GF-D8 (cell line): ENCODE data around the gene CDC27.
"Not testable (repeated sequence)": the region's sequence is repeated elsewhere in the genome, so short reads cannot be mapped to it uniquely, and the experiment has no call there.

ENCODE experiments used
- DNase-seq: peaks from one replicate; lab custom pipeline; 2025; lab: John Stamatoyannopoulos, UW

Gene CDC27

DNA sequence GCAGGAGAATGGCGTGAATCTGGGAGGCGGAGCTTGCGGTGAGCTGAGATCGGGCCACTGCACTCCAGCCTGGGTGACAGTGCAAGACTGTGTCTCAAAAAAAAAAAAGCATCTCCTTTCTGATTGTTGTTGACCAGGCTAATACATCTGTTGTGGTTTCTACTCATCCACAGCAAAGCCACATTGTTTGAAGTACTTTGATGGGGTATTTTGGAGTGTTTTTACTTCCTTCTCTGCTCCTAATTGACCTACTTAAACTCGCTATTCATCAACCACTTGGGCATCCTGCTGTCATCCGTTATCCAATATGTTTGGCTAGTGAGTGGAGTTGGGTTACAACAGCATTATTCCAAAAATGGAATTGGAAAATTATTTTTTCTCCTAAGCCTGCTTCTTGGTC lies 3.5 kb upstream of the CDC27 start:
- DNase-seq: no peak

DNA sequence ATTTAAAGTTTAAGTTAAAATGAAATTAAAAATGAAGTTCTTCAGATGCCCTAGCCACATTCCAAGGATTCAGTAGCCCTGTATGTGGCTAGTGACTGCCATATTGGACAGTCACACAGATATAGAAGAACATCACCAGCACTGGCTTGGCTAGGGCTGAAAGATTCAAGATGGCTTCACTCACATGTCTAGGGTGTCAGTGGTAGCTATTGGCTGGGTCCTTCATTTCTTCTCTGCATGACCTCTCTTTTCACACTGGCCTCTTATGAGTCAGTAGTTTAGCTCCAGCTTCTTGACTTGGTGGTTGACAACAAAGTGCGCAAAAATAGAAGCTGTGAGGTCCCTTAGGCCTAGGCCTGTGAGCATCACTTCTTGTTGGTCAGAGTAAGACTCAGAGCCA lies 1.7 kb upstream of the CDC27 start:
- DNase-seq: no peak

DNA sequence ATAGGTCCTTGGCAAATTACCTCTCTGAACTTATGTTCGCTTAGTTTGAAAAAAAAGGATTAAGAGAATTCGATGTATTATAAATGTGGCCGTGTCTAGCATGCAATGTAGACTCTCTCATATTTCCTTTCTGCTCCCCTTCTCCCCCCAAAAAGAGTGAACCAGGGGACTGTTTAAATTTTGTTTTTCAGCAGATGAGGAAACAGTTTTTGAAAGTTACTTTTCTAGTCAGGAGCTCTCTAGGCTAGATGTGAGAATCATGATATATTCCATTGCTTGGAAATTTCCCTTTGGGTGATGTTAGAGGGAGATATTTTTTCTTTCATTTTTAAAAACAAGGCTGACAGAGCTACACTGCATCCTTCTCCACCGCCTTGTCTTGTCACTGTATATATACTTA lies 1.1 kb upstream of the CDC27 start:
- DNase-seq: no peak

DNA sequence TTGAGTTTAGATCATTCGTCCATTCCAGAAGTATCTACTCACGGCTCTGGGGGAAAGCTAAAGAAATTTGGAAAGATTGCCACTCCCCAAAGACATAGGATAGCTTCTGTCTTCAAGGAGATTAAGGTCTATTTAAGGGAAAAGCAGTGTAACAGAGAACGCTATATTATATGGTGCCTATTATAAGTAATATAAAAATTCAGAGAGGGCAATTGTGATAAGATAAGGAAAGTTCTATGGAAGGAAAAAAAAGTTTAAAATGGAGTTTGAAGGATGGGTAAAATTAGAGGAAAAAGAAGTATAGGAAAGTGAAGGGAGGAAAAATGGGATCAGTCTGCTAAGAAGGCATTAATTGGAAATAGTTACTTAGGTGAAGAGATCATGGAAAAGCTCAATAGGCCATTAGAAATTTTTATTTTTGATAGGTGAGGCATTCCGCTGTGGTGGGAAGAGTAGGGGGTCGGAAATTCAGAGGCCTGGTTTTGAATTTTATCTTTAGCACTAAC lies 690 bp upstream of the CDC27 start:
- no peak for DNase-seq

DNA sequence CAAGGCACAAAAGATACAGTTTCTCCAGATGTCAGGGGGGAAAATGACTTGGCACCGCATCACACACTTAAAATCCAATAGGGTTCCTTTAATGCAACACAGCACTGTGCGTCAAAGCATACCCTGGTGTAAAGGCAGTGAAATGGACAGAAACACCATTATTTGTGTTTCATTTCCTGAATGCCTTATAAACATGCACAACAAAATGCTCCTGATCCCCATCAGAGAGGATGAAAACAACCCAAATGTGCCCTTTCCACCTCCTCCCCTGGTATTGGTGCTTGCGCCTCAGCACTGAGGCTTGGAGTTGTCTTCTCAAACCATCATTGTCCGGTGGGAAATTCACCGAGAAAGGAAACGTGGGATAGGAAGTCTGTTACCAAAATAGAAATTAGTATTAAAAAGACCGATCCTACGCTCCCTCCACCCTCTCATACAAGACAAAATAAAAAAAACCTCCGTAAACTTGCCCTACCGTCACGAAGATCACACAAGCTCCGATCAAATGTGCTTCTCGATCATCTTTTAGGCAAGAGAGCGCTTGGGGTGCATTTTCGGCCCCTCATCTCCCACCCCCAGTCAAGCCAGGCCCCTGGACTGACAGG lies 722 bp downstream of the CDC27 start:
- no peak for DNase-seq

DNA sequence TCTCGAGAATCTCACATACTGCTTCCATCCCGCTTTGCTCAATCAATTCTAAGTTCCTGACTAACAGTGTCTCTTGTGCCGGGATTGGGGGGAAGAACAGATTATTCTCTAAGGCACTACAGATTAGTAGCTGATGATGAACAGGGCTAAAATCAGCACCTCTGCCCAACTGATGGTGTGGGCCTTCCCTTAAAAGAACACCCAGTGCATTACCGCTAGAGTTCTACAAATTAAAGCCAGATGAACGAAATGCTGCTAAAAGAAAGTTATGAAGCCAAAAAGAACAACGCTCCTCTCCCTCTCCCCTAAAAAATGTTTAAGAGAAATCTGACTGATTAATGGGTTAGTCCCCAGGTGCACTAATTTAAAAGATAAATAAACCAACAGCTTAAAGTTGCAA lies 4.4 kb downstream of the CDC27 start:
- no peak for DNase-seq

DNA sequence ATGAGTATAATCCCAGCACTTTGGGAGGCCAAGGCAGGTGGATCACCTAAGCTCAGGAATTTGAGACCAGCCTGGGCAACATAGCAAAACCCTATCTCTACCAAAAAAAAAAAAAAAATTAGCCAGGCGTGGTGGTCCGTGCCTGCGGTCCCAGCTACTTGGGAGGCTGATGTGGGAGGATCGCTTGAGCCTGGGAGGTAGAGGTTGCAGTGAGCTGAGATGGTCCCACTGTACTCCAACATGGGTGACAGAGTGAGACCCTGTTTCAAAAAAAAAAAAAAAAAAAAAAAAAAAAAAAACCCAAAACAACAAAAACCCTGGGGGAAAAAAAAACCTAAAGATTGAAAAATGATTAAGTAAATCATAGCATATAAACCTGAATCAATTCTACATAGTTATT lies 8.1 kb downstream of the CDC27 start:
- DNase-seq: not testable (repeated sequence)

DNA sequence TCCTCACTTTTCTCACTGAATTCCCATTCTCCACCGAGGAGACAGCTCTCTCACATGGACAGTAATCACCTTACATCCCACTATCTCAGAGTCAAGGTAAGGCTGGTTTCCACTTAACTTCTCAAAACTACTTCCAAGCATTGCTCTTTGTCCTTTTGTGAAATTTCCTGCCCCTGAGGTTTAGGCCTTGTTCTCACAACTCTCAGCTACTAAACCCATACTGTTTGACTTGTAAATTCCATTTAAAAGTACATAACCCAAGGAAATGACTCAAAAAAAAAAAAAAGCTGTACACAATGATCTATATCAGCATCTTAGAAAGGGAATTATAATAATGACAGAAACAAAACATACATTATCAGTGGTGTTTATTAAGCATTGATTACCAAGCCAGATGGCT lies 8.8 kb downstream of the CDC27 start:
- no peak for DNase-seq

DNA sequence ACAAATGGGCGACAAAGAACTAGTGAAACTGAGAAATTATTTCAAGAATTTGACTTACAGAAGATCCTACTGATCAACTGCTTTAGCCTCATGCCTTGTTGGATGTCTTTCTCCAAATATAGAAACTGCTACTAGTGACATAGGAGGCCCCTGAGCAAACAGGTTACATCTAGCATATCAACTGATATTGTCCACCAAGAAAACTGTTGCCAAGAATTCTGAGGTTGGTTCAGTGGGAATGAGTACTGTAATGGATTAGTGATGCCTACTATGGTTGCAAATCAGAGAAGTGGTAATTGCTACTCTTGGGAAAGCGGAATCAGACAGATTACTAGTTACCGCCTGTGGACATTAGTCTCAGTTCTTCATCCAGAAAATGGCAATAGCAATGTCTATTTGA lies 10.0 kb downstream of the CDC27 start:
- no peak for DNase-seq

DNA sequence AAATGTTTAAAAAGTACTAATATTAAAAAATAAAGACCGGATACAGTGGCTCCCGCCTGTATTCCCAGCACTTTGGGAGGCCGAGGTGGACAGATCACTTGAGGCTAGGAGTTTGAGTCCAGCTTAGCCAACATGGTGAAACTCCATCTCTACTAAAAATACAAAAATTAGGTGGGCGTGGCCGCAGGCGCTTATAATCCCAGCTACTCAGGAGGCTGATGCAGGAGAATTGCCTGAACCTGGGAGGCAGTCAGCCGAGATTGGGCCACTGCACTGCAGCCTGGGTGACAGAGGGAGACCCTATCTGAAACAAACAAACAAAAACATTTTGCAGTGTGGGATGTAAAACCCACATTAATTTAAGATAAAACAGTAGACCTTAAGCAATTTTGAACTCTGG lies 11.8 kb downstream of the CDC27 start:
- no peak for DNase-seq

DNA sequence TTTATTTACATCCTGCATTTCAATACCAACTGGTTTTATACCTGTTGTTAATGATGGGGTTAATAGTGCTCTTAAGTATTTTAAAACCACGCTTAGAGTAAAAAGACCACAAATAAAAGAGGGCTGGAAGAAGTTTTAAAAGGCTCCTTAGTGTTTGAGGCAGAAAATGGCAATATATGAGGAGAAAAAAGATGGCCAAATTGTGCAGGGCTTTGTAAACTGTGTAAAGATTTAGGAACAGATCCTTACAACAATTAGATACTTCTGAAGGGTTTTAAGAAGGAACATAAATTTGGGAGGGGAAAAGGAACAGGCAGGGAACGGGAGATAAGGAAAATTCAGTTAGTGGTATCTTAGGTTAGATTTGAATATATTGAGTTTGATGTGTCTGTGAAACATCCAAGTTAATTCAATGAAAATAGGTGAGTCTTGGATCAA lies 12.7 kb downstream of the CDC27 start:
- no peak for DNase-seq

DNA sequence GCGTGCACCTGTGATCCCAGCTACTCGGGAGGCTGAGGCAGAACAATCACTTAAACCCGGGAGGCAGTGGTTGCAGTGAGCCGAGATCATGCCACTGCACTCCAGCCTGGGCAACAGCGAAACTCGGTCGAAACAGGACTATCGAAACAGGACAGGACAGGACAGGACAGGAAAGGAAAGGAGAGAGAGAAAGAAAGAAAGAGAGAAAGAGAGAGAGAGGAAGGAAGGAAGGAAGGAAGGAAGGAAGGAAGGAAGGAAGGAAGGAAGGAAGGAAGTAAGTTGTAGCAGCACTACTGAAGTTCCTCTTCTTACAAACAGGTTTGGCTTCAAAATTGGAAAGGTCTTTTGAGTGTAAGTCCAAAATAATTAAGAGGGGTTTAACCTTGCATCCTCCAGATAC lies 14.3 kb downstream of the CDC27 start:
- not testable (repeated sequence) for DNase-seq

DNA sequence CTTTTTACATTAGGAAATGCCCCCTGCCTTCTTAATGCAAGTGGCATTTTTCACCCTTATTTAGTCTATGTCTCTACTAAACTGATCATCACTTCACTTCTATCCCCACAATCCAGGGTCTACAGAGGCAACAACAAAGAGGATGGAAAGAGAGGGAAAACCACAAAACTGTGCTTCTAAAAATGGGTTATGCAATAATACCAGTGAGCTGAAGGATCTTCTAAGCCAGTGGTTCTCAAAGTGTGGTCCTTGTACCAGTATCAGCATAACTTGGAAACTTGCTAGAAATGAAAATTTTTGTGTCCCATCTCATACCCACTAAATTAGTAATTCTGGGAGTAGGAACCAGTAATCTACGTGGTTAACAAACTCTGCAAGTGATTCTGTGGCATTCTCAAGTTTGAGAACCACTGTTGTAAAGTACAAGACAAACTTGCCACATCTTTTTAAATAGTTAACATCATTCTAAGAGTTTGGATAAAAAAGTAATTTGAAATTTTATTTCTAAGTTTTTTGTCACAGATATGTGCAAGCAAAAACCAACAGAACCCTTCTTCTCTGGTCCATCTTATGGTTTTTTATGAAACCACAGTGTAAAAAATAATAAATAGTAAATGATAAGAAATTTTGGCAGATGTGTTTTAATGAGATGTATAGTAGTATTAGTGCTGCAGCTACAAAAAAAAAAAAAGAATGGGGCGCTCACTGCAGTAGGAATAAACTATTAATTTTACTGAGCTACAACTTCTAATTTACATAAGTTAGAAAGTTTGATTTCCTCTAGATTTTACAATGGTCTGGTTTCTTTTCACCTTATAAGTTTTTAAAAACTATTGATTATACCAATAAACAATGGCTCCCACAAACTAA lies 16.2 kb downstream of the CDC27 start:
- no peak for DNase-seq

DNA sequence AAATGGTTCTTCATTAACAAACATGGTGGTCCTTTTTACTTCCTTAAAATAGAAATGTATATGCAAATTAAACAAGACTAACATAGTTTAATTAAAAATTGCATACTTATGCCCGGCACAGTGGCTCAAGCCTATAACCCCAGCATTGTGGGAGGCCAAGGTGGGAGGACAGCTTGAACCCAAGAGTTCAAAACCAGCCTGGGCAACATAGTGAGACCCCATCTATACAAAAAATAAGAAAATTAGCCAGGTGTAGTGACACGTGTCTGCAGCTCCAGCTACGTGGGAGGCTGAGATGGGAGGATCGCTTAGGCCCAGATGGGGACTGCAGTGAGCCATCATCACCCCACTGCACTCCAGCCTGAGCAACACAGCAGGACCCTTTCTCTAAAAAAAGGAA lies 18.4 kb downstream of the CDC27 start:
- no peak for DNase-seq

DNA sequence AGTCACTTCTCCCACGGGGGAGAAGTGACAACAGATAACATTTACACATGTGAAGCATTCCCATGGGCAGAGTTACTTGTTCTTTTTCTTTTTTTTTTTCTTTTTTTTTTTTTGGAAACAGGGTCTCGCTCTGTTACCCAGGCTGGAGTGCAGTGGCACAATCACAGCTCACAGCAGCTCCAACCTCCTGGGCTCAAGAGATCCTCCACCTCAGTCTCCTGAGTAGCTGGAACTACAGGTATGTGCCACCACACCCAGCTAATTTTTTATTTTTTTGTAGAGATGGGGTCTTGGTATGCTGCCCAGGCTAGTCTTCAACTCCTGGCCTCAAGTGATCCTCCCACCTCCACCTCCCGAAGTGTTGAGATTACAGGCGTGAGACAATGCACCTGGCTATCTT lies 20.2 kb downstream of the CDC27 start:
- not testable (repeated sequence) for DNase-seq

DNA sequence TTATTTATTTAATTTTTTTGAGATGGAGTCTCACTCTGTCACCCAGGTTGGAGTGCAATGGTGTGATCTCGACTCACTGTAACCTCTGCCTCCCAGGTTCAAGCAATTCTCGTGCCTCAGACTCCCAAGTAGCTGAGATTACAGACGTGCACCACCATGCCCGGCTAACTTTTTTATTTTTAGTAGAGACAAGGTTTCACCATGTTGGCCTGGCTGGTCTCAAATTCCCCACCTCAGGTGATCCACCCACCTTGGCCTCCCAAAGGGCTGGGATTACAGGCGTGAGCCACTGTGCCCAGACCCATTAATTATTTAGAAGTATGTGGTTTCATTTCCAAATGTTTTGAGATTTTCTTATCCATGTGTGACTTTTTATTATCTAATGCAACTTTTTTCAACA lies 22.2 kb downstream of the CDC27 start:
- DNase-seq: not testable (repeated sequence)

DNA sequence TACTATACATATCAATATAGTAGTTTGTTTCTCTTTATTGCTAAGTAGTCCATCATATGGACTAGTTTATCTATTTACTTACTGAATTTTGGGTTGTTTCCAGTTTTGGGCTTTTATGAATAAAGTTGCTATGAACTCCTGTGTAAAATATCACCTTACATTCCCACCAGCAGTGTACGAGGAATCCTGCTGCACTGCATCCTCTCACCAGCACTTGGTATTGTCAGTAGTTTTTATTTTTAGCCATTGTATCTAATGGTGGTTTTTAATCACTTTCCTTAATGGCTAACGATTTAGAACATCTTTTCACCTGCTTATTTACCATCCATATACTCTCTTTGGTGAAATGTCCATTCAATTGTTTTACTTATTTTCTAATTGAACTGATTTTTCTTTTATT lies 24.0 kb downstream of the CDC27 start:
- no peak for DNase-seq

DNA sequence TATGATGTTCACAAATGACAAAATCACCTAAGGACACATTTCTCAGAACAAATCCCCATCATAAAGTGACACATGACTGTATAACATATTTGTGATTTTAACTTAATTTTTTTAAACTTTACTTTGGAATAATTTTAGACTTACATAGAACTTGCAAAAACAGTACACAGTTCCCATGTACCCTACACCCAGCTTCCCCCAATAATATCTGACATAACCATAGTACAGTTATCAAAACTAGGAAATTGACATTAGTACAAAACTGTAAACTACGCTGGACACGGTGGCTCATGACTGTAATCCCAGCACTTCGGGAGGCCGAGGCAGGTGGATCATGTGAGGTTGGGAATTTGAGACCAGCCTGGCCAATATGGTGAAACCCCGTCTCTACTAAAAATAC lies 24.8 kb downstream of the CDC27 start:
- DNase-seq: no peak

DNA sequence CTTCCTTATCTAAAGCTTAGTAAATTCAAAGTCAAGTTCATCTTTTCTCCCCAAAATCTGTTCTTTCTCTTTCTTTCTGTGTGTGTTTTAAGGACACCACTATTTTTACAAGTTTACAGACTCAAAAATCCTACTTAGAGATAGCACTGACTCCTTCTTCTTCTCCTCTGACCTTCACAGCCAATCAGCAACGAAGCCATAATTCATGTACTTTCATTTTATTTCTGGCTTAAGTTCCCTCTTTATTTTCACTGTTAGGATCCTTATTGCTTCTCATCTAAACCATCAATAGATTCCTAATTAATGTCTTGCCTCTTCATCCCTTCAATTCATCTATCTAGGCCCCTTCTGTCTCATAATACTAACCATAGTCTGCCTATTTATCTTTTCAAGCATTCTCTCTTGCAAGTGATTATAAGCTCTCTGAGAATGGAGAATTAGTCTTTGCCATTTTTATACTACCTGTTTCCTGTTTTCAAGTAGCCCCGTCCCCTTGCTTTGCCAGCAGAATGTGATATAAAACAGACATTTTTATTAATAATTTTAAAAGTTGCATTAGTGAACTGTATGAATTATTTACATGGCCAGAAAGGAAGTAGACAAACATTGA lies 27.0 kb downstream of the CDC27 start:
- no peak for DNase-seq

DNA sequence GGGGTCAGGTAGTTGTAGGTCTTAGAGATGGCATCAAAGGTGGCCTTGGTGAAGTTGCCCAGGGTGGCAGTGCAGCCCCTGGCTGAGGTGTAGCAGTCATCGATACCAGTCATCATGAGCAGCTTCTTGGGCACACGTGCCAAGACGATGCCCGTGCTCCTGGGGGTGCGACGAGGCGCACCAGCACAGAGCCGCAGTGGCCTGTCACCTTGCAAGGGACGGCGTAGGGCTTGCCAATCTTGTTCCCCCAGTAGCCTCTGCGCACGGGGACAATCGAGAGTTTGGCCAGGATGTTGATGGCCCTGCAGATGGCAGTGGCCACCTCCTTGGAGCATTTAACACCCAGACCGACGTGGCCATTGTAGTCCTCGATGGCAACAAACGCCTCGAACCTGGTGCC lies 29.8 kb downstream of the CDC27 start:
- DNase-seq: no peak

DNA sequence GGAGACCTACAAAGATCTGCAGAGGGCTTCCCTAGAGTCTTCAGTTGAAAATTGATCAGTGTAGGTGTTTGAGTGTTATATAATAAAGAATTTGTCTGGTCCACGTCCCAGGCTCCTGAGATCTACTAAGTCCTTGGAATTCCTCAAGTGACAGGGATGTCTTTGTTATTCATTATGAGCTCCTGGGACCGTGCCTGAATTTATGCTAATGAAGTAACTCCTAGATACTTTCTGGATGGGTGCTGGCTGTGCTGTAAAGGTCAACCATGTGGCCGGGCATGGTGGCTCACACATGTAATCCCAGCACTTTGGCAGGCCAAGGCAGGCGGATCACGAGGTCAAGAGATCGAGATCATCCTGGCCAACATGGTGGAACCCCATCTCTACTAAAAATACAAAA lies 43.7 kb downstream of the CDC27 start:
- DNase-seq: no peak

DNA sequence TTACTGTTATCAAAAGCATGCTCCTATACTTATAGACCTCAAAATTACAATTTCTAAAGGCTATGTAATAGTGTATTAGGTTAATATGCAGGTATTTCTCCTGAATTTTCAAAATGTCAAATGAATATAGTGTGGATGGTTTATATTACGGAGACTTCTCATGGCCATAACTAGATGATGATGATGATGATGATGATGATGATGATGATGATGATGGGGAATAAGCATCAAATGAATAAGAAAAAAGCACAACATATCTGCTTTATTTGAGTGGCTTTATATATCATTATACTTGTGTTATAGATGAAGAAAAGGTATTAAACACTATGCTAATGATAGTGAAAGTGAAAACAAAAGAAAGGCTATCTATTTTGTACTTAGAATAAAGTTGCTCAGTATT lies 53.9 kb downstream of the CDC27 start:
- DNase-seq: no peak

DNA sequence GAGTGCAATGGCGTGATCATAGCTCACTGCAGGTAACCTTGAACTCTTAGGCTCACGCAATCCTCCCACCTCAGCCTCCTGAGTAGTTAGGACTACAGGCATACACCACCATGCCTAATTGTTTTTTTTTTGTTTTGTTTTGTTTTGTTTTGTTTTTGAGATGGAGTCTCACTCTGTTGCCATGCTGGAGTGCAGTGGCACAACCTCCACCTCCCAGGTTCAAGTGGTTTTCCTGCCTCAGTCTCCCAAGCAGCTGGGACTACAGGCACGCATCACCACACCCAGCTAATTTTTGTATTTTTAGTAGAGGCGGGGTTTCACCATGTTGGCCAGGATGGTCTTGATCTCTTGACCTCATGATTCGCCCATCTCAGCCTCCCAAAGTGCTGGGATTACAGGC lies 54.7 kb downstream of the CDC27 start:
- not testable (repeated sequence) for DNase-seq
